HEK293T (cell line): ENCODE results near the gene RIMBP2.

ENCODE experiments used
- ARNT ChIP-seq: fragments of 450-650 bp; IDR thresholded peaks from 2 replicates; pipeline ENCODE4 v1.6.1; 2017; ENCODE audit warnings: mild to moderate bottlenecking
- BHLHE40 ChIP-seq: fragments of 450-650 bp; IDR thresholded peaks from 2 replicates; pipeline ENCODE4 v1.6.1; 2016; ENCODE audit warnings: mild to moderate bottlenecking, moderate library complexity, borderline replicate concordance
- ELF4 ChIP-seq: fragments of 450-650 bp; IDR thresholded peaks from 2 replicates; pipeline ENCODE4 v1.6.1; 2017; ENCODE audit warnings: antibody characterized with exemption
- FOXA1 ChIP-seq: fragments of 450-650 bp; IDR thresholded peaks from 2 replicates; pipeline ENCODE4 v1.6.1; 2016; ENCODE audit warnings: mild to moderate bottlenecking
- L3MBTL2 ChIP-seq: fragments of 450-650 bp; conservative IDR thresholded peaks from 2 replicates; pipeline ENCODE4 v1.6.1; 2016; ENCODE audit warnings: mild to moderate bottlenecking
- SP1 ChIP-seq: fragments of 450-650 bp; IDR thresholded peaks from 2 replicates; pipeline ENCODE4 v1.6.1; 2017
- SUZ12 ChIP-seq: fragments of 450-650 bp; IDR thresholded peaks from 2 replicates; pipeline ENCODE4 v1.6.1; 2016; ENCODE audit warnings: mild to moderate bottlenecking
- TARDBP ChIP-seq: fragments of 450-650 bp; IDR thresholded peaks from 2 replicates; pipeline ENCODE4 v1.6.1; 2016

DNA sequence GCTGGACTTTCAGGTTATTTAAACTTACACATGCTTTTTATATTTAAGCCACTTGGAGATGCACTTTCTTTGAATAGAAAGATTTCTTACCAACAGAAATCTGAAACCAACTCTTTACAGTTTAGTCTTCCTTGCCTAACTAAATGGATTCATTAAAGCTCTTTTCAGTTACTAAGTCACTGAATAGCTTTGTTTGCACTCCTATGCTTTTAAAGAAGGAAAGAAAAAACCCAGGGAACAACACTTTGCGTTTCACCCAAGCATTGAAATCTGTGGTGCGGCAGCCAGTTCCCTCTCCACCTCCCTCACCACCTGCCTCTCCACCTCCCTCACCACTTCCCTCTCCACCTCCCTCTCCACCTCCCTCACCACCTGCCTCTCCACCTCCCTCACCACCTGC lies 70.3 kb downstream of the RIMBP2 start:
- TF ChIP-seq BHLHE40 (no peak), FOXA1 (no peak), L3MBTL2 (no peak), SUZ12 (no peak), TARDBP (no peak), ELF4 (no peak), ARNT (no peak), SP1 (no peak)
